HG03432 (cell line): ENCODE data around the gene DEFB128.

Experiments used
- ATAC-seq: cut with Tn5 transposase; IDR thresholded peaks from one replicate; pipeline ENCODE4 v1.9.1; 2021; ENCODE audit warnings: mild to moderate bottlenecking, moderate library complexity; ENCODE audit not compliant: unreplicated experiment

Gene DEFB128

DNA sequence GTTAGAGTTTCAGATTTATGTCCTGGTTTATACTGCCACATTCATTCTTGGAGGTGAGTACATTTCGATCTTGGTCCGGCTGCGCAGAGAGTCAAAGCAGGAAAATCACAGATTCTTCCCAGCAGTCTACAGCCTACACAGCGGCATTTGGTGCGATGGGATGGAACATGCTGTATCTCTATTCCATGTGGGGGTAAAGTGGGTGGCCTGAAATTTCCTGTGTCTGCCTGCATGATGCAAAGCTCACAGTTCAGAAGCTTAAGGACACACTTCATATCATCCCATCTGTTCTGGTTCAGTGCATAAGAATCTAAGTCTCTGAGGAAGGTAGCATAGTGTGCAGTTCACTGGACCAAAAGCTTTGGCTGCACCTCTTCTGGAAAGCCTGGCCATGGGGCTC, 32.4 kb downstream of the DEFB128 start, which contains the start of gene DEFB127:
Gene DEFB127, plus strand, starts transcription at position 301 of the 400 bp plus-strand sequence. Its CDS starts 91 bp downstream, at position 392.
- no peak for ATAC-seq

DNA sequence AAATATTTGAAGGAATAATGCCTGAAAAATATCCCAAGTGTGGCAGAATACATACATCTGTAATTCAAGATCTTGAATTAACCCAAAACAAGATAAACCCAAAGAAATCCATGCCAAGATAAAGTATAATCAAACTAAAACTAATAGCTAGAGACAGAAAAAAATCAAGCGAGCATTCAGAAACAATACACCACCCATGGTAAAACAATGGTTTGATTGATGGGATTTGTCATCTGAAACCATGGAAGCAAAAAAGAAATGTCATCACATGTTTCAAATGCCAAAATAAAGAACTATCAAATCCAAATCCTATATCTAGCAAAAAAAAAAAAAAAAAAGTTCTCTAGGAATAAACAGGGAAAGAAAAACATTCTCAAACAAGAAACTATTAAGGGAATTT, 37.4 kb downstream of the DEFB128 start:
- no peak for ATAC-seq

DNA sequence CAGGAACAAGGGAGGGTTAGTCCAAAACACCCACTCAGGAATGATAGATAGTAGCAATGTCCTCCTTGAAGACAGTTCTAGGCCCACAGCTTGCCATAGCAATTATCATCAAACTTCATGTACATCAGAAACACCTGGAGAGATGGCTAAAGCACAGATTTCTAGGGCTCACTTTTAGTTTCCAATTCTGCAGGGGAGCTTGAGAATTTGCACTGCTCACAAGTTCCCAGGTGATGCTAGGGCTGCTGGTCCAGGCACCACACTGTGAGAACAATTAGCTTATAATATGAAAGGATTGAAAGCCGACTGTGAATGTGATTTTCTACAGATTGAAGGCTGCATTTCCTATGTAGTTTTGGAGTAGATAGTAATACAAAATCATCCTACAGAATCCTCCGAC, 43.6 kb downstream of the DEFB128 start:
- no peak for ATAC-seq

DNA sequence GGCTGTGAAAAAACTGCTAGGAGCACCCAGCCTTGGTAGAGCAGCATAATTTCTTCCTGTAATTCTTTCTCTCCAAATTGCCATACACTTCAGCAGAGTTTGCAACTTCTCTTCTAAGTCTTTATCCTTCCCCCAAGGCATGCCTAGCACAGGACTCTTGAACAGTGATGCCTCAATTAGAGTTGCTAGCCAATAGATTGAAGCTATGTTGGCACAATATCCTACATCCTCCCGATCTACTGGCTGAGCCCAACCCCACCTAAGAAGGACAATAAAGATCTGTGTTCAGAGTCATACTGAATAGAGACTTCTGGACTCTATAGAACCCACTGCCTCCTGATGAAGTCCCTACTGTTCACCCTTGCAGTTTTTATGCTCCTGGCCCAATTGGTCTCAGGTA, 47.2 kb downstream of the DEFB128 start, which contains the start of gene DEFB126:
Gene DEFB126, plus strand, starts transcription at position 301 of the 400 bp plus-strand sequence. Its CDS starts 39 bp downstream, at position 340.
- no peak for ATAC-seq
